Gastrocnemius medialis (tissue), 4 donors: ENCODE data around the gene KLHL8. TPM values are rescaled to one million over a fixed set of nuclear protein-coding genes. Genes with fewer than 3 reads are reported as not detected.

Source experiments
- ATAC-seq, 2 donors: fragments of 150-250 bp; one replicate each; pipeline ENCODE4 v1.9.1; 2016
- DNase-seq, 2 donors: peaks; one replicate each; pipeline ENCODE4 v3.0.0-alpha.2; 2019
- H3K27ac ChIP-seq, 4 donors: fragments of 200-600 bp; sonication (generic); 1 replicate in 1 of 4; 2 replicates in 3 of 4; pipeline ENCODE4 v1.5.1; 2016 to 2018; ENCODE audit warnings: mild to moderate bottlenecking in 2 of 4, moderate library complexity in 1 of 4
- H3K27me3 ChIP-seq, 3 donors: fragments of 200-600 bp; sonication (generic) in 2 of 3; 1 replicate in 1 of 3; 2 replicates in 2 of 3; pipeline versions ENCODE4 v1.5.1 to v1.6.0; 2016 to 2019; ENCODE audit warnings: mild to moderate bottlenecking in 1 of 3, moderate library complexity in 1 of 3
- H3K36me3 ChIP-seq, 2 donors: fragments of 200-600 bp; sonication (generic) in 1 of 2; one replicate each; pipeline ENCODE4 v1.5.1; 2017 to 2018
- H3K4me1 ChIP-seq, 2 donors: fragments of 200-600 bp; sonication (generic) in 1 of 2; one replicate each; pipeline ENCODE4 v1.5.1; 2016 to 2017; ENCODE audit warnings: mild to moderate bottlenecking in 2 of 2
- H3K4me3 ChIP-seq, 4 donors: fragments of 200-600 bp; sonication (generic) in 3 of 4; 1 replicate in 1 of 4; 2 replicates in 3 of 4; pipeline ENCODE4 v1.5.1; 2016 to 2019; ENCODE audit warnings: mild to moderate bottlenecking in 2 of 4
- H3K9me3 ChIP-seq, 3 donors: fragments of 200-600 bp; sonication (generic) in 2 of 3; 1 replicate in 1 of 3; 2 replicates in 2 of 3; pipeline ENCODE4 v1.5.1; 2016 to 2019
- POLR2A ChIP-seq, 2 donors: fragments of 450-650 bp; IDR thresholded peaks; one replicate each; pipeline ENCODE4 v1.6.1; 2017; ENCODE audit warnings: antibody characterized with exemption in 2 of 2, mild to moderate bottlenecking in 2 of 2, moderate library complexity in 2 of 2
- in situ Hi-C, 4 donors: fragments of 200-750 bp; cut with MboI; loops; one replicate each; pipeline versions ENCODE4 v1.15.0 to v1.8.0; 2017; ENCODE audit warnings: low sequenced_read_pairs in 4 of 4
- intact Hi-C: fragments of 100-400 bp; cut with DNase I; formaldehyde crosslinking; loops from one replicate; pipeline ENCODE4 v1.15.1; 2023; ENCODE audit warnings: low total_unique reads
- total RNA-seq, 4 donors: library from RNA; depleted of rRNA; stranded (reverse); fragments of >200 nt; gene quantifications; one replicate each; pipeline versions ENCODE4 v1.1.0 to v1.2.3, GENCODE V29; 2016
- TF ChIP-seq, protein P1 (sequence below), 5 experiments: fragments of 450-650 bp in 3 of 5; fragments of 200-600 bp in 2 of 5; sonication (generic) in 2 of 5; IDR thresholded peaks in 4 of 5; conservative IDR thresholded peaks in 1 of 5; 1 replicate in 4 of 5; 2 replicates in 1 of 5; pipeline ENCODE4 v1.5.1; 2016 to 2019; ENCODE audit warnings: antibody characterized with exemption in 5 of 5, mild to moderate bottlenecking in 3 of 5, moderate library complexity in 3 of 5

The KLHL8 gene
- total RNA-seq, 4 donors from 2014 or later: 15.5 to 19.4 (median 18.6) TPM

DNA sequence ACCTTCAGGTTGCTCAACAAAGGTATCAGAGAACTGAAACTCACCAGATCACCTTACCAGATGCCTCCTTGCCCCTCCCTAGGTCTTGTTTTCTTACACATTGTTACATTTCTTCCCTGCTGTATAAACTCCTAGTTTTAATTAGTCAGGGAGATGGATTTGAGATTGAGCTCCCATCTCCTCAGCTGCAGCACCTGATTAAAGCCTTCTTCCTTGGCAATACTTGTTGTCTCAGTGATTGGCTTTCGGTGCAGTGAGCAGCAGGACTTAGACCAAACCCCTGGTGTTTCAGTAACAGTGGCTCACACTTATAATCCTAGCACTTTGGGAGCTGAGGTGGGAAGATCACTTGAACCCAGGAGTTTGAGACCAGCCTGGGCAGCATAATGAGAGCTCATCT is 42.5 kb upstream of the KLHL8 start:
- Histone ChIP-seq H3K9me3 (no peaks in the 10 kb centered on the region), H3K4me1 (no peaks in the 10 kb centered on the region), H3K36me3 (no peaks in the 10 kb centered on the region), H3K27me3 (no peaks in the 10 kb centered on the region), H3K27ac (no peak overlapping the region), H3K4me3 (no peak overlapping the region)
- in situ Hi-C loops (no loop called here), intact Hi-C loops (no loop called here)
- TF ChIP-seq, protein P1, sequence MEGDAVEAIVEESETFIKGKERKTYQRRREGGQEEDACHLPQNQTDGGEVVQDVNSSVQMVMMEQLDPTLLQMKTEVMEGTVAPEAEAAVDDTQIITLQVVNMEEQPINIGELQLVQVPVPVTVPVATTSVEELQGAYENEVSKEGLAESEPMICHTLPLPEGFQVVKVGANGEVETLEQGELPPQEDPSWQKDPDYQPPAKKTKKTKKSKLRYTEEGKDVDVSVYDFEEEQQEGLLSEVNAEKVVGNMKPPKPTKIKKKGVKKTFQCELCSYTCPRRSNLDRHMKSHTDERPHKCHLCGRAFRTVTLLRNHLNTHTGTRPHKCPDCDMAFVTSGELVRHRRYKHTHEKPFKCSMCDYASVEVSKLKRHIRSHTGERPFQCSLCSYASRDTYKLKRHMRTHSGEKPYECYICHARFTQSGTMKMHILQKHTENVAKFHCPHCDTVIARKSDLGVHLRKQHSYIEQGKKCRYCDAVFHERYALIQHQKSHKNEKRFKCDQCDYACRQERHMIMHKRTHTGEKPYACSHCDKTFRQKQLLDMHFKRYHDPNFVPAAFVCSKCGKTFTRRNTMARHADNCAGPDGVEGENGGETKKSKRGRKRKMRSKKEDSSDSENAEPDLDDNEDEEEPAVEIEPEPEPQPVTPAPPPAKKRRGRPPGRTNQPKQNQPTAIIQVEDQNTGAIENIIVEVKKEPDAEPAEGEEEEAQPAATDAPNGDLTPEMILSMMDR (IDR thresholded peaks at IDR 0.05 in 4 of 5, conservative IDR thresholded peaks at IDR 0.05 in 1 of 5): no peak
- TF ChIP-seq POLR2A (IDR thresholded peaks at IDR 0.05): no peak
- DNase-seq (no peak), ATAC-seq (no peak)

DNA sequence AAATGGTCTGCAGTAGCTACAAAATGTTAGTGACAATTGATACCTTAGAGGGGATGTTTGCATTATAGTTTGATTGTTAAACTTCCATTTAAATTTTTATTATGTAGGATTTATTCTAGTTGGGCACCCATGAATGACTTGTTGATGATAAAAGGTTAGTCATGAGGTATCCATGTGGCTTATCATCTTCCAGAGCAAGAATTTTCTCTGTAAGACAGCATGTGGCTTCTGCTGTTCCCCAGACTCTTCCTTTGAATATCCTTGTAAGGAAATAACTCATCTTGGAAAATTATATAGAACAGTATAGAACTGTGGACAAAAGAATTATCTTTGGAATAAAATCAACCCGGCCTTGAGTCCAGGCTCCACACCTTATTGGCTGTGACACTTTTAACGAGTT is 40.1 kb upstream of the KLHL8 start:
- intact Hi-C loops (no loop called here), in situ Hi-C loops (no loop called here)
- DNase-seq: no peak
- Histone ChIP-seq H3K4me3 (no peak overlapping the region), H3K27ac (no peak overlapping the region), H3K36me3 (no peaks in the 10 kb centered on the region), H3K4me1 (no peaks in the 10 kb centered on the region), H3K9me3 (no peaks in the 10 kb centered on the region), H3K27me3 (no peaks in the 10 kb centered on the region)
- no peak for ATAC-seq
- no peak for TF ChIP-seq POLR2A (IDR thresholded peaks at IDR 0.05)
- TF ChIP-seq, protein P1 (IDR thresholded peaks at IDR 0.05 in 4 of 5, conservative IDR thresholded peaks at IDR 0.05 in 1 of 5): no peak

DNA sequence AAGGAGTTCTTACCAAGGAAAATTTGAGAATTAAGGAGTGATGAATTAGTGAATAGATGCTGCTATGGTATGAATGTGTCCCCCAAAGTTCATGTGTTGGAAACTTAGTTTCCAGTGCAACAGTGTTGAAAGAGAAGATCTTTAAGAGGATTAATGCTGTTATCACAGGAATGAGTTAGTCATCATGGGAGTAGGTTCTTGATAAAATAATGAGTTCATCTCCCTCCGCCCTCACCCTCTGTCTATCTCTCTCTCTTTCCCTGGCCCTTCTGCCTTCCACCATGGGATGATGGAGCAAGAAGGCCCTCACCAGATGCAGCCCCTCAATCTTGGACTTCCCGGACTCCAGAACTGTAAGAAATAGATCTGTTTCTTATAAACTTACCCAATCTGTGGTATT is 38.3 kb upstream of the KLHL8 start:
- H3K4me3 ChIP-seq: no peak overlapping the region
- DNase-seq: no peak
- H3K4me1 ChIP-seq: no peaks in the 10 kb centered on the region
- no peaks in the 10 kb centered on the region for H3K9me3 ChIP-seq
- no peak overlapping the region for H3K27ac ChIP-seq
- TF ChIP-seq POLR2A (IDR thresholded peaks at IDR 0.05): no peak
- TF ChIP-seq, protein P1 (IDR thresholded peaks at IDR 0.05 in 4 of 5, conservative IDR thresholded peaks at IDR 0.05 in 1 of 5): no peak
- intact Hi-C loops (no loop called here), in situ Hi-C loops (no loop called here)
- no peaks in the 10 kb centered on the region for H3K27me3 ChIP-seq
- ATAC-seq: no peak
- no peaks in the 10 kb centered on the region for H3K36me3 ChIP-seq

DNA sequence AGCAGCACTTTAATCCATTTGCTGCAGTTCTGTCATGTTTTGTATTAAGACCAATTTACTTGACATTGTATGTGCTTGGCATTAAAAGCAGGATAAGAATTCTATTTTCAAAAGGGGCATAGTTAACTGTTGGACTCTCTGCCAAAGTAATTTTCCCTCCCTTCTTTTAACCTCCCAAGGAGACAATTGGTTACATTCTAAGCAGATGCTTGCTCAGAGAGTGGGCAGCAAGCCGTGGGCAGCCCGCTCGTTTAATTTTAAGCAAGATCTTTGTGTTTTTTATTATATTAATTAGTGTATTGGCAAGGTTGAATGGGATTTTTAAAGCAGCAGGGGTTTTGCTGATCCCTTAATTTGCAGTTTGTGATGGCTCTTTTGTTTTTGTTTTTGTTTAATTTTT is 37.1 kb upstream of the KLHL8 start:
- Histone ChIP-seq H3K36me3 (no peaks in the 10 kb centered on the region), H3K4me3 (no peak overlapping the region), H3K27ac (no peak overlapping the region), H3K9me3 (no peaks in the 10 kb centered on the region), H3K27me3 (no peaks in the 10 kb centered on the region), H3K4me1 (no peaks in the 10 kb centered on the region)
- intact Hi-C loops (no loop called here), in situ Hi-C loops (no loop called here)
- no peak for ATAC-seq
- TF ChIP-seq, protein P1 (IDR thresholded peaks at IDR 0.05 in 4 of 5, conservative IDR thresholded peaks at IDR 0.05 in 1 of 5): no peak
- no peak for DNase-seq

DNA sequence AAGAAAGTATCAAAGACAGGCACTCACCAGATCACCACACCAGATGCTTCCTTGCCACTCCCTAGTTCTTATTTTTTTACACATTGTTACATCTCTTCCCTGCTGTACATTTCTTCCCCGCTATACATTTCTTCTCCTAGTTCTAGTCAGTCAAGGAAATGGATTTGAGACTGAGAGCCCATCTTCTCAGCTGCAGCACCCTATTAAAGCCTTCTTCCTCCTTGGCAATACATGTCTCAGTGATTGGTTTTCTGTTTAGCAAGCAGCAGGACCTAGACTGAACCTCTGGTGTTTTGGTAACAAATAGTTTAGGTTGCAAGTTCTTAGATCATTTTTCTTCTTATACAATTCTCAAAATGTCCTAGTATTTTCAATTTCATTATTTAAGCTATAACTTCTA is 35.3 kb upstream of the KLHL8 start:
- H3K9me3 ChIP-seq: no peaks in the 10 kb centered on the region
- no peak overlapping the region for H3K27ac ChIP-seq
- H3K4me1 ChIP-seq: no peaks in the 10 kb centered on the region
- DNase-seq (no peak), ATAC-seq (no peak)
- TF ChIP-seq POLR2A (IDR thresholded peaks at IDR 0.05): no peak
- TF ChIP-seq, protein P1 (IDR thresholded peaks at IDR 0.05 in 4 of 5, conservative IDR thresholded peaks at IDR 0.05 in 1 of 5): no peak
- intact Hi-C loops (no loop called here), in situ Hi-C loops (no loop called here)
- no peaks in the 10 kb centered on the region for H3K27me3 ChIP-seq
- no peak overlapping the region for H3K4me3 ChIP-seq
- H3K36me3 ChIP-seq: no peaks in the 10 kb centered on the region
